ENCODE measurements around the gene TENM4.
"Not testable (repeated sequence)": the region's sequence is repeated elsewhere in the genome, so short reads cannot be mapped to it uniquely, and the experiment has no call there.

TENM4 gene

DNA sequence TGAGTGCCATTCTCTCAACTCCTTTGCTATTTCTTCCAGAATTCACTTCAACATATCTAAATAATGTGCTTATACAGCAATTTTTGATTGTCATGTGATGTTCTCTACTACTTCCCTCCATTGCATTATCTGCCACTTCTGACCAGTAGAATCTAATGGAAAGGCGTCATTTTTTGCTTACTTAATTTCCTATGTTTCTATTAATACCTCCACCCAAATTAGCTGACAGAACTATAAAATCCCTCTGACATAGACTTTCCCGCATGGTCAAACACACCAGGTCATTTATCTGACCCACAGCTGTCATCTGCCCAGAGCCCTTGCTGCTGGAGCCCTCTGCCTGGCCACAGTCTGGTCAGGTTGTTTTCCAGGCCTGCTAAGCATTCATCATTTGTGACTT, 607.6 kb downstream of the TENM4 start:
- in situ Hi-C loops (cut with MboI; ENCODE audit: low sequenced_read_pairs): no loop called here

DNA sequence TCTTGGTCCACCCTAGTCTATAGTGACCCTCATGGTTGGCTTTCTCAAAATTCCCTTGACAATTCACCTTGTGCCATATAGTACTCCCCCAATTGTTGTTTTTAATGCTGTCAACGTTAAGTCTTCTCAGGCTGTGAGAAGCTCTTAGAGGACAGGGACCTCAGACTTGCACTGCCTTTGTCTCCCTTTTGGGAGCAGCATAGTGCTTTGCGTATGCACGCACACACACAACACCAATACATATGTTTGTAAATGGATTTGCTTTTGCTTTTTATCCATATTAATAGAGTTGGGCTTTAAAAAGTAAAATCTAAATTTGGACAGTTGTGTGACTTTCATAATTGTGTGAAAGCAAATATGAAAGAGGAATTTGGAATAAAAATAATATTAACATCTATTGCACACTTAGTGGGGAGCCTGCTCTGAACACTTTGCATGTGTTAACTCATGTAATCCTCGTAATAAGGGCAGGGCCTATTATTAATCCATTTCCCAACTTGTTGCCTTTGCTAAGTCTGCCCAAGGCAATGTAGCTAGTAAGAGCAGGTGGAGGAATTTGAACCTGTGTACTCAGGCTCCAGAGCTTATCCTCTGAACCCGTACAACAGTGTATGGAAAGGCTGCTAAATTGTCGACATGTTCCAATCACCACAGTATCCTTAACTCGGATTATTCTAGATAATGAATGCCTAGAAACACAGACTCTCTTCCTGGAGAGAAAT, 608.4 kb downstream of the TENM4 start:
- in situ Hi-C loops (cut with MboI; ENCODE audit: low sequenced_read_pairs): no loop called here

DNA sequence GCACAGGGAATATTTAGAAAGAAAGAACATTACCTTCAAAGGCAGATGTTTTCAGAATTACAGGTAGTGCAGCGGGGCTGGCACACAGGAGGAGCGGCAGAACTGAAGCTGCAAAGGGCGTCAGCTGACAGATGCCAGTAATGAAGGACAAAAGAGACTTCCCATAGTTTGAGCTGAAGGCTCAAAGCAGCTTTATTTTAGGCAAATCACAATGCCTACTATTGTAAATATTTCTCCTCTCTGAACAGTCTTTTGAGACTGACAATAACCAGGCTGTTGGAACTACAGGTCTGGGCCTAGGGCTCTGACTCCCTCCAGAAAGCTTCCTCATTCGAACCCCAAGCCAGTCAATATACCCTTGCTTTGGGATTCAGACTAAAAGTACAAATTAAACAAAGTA, 609.3 kb downstream of the TENM4 start:
- in situ Hi-C loops (cut with MboI; ENCODE audit: low sequenced_read_pairs): no loop called here

DNA sequence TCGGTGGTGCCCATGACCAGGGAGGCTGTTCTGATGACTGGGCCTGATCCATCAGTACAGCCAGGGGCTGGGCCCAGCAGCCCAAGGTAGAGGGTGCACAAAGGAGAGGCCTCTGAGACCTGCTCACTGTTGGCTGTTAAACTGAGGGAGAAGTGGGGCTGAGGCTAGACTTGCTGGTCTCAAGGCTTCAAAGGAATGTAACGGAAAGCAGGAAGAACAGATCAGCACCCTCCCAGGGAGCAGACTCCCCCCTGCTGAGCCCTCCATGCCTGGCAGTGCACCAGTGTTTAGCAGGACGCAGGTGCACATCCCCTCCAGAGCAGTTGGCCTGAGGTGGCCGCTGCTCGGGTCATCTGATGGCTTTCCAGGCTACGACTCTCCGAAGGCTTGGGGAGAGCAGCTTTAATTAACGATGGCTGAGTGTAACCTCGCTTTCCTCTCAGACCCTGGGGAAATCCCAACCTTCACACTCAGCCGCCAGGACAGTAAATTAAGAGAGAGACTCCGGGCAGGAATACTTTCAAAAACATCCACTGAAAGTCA, 610.5 kb downstream of the TENM4 start:
- in situ Hi-C loops (cut with MboI; ENCODE audit: low sequenced_read_pairs): no loop called here

DNA sequence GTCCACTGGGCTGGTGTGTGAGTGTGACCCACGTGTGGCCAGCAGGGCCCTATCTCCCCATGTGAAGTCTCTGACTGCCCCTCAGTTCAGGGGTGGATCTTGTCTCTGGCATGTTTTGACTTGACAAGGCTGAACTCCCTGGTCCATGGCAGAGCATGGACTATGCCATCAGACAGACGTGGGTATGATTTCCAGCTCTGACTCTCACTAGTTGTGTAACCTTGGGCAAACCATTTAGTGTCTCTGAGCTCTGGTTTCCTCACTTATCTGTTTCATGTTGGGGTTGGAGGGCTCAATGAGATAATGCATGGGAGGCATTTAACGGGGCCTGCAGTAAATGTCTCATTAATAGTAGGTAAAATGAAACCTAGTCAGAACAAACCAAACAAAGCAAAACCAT, 611.7 kb downstream of the TENM4 start:
- in situ Hi-C loops (cut with MboI; ENCODE audit: low sequenced_read_pairs): no loop called here

DNA sequence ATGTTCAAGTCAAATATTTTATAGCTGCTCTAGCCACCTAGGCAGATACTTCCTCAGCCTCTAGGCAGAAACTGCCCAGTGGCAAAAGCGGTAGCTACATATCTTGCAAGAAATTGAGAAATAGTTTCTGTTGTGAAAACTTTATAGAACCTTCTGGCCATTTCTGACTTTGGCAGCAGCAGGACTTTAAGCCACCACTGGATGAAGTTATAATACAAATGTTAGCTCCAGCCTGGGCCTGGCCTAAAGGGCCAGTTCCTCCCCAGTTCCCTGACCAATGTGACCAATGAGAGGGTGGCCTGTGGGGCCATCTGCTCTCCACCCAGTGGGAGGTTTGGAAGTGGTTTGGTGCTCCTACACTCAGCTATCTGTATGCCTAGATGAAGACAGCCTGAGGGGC, 612.2 kb downstream of the TENM4 start:
- in situ Hi-C loops (cut with MboI; ENCODE audit: low sequenced_read_pairs): no loop called here

DNA sequence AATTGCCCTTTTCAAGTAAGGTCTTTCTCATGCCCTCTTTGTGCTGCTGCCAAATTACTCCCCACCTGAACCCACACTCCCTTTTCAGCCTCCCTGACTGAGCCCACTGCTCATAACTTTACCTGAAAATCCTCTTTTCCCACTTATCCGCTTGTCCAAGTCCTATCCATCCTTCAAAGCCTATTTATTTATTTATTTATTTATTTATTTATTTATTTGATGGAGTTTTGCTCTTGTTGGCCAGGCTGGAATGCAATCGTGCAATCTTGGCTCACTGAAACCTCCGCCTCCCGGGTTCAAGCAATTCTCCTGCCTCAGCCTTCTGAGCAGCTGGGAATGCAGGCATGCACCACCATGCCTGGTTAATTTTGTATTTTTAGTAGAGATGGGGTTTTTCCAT, 613.5 kb downstream of the TENM4 start:
- in situ Hi-C loops (cut with MboI; ENCODE audit: low sequenced_read_pairs): not testable (repeated sequence)

DNA sequence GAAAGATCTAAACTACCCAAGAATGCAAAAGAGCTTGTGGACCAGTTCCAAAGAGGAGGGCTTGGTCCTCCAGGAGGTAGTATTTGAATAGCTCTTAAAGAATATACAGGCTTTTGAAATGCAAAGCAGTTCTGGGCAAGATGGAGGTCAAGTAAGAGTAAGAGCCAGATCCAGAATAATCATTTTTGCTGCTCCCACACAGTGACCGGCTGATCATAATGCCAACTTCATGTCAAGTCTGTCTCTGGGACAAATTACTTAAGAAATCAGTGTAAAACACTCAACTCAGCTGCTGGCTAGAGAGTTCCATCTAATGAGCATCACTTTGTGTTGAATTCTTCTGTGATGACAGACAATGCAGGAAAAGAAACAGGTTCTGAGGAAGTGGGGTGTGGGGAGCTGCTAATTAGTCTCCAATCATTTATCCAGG, 615.2 kb downstream of the TENM4 start:
- in situ Hi-C loops (cut with MboI; ENCODE audit: low sequenced_read_pairs): no loop called here

DNA sequence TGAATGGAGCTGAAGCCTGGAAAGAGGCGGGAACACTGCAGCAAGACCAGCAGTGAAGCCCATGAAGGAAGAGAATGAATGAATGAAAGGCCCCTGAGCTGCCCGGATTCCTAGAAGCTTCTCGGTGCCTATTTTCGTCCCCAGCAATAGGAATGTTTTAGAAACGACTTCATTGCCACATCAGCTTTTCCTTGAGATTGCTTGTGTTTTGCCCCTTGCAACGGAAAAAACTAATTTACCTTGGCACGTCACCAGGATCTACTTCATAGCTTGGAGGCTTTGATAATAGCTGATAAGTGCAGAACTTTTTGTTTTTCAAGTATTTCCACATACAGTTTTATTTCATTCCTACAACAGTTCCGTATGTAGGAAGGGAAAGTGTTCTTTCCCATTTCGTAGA, 617.2 kb downstream of the TENM4 start:
- in situ Hi-C loops (cut with MboI; ENCODE audit: low sequenced_read_pairs): no loop called here

DNA sequence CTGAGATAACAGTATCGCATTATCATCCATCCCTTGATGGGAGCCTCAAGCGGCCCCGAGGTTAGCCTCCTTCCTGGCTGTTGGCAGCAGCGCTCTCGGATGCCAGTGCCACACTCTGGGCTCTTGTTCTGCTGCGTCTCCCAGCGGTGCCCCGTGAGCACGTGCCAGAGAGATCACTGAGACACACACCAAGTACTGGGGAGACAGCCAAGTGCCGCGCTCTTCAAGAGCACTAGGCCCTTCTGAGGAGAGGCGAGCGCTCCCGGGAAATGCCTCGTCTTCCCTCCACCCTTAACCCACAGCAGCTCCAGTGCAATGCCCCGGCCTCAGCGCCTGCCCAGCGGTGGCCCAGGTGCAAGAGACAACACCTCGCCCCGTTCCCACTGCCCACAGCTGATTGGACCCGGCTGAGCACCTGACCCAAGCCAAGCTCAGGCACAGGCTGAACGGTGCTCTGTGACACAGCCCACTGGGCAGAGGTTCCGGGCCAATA, 617.9 kb downstream of the TENM4 start:
- in situ Hi-C loops (cut with MboI; ENCODE audit: low sequenced_read_pairs): no loop called here

DNA sequence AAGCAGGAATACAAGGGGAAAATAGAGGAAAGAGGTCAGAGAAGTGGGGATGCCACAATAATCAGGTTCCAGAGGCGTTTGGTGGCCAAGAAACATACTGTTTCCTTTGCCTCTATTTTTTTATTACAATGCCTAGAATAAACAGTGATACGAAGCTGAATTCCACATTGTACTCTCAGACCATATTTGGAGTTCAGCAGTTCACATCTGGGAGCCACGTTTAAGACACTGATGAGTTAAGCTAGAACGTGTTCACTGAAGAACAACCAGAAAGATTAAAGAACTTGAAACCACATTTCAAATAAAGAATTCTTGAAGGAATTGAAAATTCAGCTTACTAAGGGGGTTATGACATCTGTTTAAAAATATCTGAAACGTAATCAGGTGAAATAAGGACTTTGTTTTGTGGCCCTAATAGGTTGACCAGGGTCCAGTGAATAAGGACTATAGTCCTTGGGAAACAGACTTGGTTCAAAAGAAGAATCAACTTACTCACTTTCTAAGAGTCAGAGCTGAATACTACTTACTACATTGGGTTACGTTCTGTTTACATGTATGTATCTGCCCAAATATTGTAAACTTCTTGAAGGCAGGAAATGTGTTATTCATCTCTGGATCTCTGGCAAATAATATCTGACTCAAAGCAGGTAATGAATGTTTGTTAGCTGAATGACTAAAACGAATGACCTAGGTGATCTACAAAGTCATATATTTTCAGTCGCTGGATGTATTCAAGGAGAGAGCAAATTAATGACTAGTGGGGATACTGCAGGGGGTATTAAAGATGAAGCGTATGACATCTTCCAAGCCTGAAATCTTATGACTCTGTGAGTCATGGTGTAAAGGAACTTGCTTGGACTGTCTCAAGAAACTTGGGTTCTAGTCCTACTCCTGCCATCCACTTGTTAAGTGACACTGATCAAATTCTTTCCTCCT, 619.2 kb downstream of the TENM4 start:
- in situ Hi-C loops (cut with MboI; ENCODE audit: low sequenced_read_pairs): no loop called here

DNA sequence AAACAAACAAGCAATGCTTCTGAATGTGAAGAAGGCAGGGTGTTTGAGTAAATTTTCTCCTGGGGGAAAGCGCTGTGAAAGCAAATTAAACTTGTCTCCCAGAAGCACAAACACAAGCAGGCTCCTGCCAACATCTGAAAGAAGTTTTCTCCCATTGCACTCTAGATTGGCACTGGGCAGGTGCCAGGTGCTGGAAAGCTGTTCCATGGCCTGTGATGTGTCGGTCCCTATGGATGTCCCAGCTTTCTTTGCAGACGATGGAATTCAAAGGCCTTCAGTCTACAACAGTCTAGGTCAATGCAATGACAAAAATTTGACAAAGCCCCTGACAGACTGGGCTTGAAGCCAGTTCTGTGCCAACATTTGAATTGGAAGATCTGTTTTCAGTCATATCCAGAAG, 620.1 kb downstream of the TENM4 start:
- in situ Hi-C loops (cut with MboI; ENCODE audit: low sequenced_read_pairs): no loop called here

DNA sequence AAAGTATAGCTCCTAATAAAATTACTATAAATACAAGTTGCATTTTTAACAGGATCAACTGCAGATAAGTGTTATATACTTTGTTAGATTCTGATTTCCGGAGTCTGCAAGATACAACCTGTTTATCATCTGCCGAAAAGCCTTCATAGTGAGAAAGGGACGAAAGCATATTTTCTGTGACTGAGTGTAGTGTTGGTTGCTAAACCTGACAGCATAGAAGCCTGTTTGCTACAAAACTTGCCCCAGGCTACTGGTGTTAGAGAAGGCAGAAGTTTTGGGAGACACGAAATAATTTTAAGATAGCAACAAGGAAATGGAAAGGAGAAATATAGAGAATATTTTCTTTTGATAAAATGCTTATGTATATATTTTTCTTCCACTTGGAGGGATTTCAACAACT, 622.6 kb downstream of the TENM4 start:
- in situ Hi-C loops (cut with MboI; ENCODE audit: low sequenced_read_pairs): no loop called here

DNA sequence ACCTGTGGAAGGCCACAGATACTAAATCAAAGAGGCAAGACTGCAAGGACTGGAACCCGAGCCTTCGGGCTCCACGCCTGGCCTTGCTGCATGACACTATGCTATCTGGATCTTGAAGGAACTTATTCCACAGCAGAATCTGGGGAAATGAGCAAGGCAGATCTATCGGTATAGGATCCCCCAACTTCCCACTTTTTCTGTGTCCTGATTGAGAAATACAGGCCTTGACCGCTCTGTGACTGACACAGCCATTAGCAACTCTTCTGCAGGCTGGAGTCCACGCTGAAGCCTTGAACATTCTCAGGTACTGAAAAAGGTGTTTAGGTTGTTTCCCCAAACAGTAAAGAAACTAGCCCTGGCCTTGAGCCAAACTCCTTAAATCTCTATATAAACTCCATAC, 625.0 kb downstream of the TENM4 start:
- in situ Hi-C loops (cut with MboI; ENCODE audit: low sequenced_read_pairs): no loop called here

DNA sequence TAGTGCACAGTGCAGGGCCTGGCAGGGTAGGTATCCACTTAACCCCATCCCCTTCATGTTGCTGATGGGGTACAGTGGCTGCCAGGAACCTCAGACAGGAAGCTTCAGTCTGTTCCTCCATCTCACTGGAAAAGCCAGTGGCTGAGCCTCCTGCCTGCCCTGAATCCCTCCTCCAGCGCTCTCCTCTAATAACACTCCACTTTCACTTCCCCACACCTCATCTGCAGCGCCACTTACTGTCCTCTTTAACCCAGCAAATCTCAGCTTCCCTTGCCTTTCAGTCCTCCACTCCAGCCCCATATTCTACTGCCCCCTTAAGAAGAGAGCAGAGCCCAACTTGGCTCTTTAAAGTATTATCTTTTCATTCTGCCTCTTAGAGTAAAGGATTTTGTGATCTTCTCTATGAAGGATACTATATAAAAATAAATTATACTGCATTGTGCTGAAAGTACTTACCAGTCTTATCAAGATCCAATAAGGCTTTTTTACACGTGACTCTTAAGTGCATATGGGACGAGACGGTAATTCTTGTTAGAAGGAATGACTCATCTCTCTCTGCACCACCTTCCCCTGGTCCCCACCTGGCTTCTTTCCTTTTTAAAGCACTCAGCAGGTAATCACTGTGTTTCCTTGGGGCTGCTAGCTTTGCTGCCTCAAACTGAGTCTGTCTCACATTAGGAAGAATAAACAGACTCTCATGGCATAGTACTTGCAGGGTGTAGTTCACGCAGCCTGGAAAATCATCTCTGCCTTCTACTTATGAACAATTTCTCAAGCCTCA, 628.1 kb downstream of the TENM4 start:
- in situ Hi-C loops (cut with MboI; ENCODE audit: low sequenced_read_pairs): no loop called here

DNA sequence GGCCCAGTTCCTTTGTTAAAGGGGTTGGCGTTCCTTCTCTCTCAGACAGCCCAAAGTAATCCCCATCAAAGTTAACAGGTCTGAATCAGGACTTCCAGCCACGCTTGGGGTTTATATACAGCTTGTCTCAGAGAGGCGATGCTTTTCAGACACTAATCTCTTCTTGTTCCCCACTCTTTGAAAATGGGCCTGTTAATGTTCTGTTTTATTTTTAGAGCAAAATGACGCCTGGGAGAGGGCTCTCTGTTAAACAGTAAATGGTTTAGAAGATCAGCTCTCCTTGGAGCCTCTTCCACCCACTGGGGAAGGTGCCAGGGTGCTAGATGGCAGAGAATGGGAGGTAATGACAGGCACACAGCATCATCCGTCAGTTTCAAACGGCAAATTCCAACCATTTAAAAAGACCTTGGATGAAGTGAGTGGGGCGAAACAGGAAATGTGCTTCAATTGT, 630.2 kb downstream of the TENM4 start:
- in situ Hi-C loops (cut with MboI; ENCODE audit: low sequenced_read_pairs): no loop called here

DNA sequence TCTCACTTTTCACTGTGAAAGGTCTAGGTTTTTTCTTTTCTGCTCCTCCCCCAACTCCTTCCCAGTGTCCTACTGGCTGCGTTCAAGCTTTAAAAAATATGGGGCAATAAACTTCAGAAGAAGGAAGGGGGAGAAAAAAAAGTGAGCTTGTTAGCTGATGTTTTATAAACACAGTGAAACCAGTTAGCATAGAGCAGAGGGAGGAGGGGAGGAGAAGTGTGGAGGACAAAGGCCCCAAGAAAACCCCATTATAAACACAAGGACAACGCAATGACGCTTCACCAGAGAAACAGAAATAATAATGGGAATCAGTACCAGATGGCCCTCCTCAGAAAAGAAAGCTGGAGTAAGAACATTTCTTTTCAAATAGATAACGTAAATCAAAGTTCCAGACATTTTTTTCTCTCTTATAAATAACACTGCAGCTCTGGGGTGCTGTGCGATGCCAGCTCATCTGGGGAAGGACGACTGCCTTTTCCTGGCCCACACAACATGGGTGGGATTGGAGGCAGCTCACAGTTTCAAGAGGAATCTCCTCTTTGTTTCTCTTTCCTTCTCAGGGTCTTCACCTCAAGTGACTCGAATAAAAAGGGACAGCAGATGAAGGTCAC, 630.8 kb downstream of the TENM4 start:
- in situ Hi-C loops (cut with MboI; ENCODE audit: low sequenced_read_pairs): no loop called here

DNA sequence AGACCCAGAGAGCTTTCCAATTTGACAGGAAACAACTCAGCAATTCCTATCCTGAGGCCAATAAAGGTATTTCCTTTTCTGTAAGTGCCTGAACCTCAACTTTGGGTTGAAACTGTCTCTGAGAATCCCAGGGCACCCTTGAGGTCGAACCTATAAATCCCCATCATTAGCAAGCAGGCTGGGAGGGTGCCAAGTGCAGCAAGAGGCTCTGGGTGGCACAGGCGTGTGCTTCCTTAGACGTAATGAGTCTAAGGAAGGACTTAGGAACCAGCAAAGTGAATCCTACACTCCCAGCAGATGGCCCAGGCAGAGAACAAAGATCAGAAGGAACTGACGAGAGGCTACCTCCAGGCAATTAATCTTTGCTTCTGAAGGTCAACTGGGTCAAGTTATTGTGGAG, 631.9 kb downstream of the TENM4 start:
- in situ Hi-C loops (cut with MboI; ENCODE audit: low sequenced_read_pairs): no loop called here

DNA sequence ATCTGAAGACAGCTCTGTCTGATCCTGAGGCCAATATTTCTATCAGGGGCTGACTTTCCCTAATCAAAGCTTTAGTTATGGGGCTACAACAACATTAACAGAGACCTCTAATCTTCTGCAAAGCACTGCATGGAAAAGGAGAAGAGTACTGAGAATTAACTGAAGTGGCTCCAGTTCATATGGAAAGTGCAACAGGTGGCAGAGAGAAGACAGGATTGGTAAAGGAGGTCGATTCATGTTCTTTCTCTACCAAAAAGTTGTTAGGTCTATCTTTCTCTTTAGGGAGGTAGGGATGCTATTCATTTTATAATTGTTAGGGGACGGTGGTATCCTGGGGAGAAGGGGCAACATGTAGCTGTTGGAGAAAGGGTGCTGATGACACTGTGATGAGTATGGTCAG, 633.5 kb downstream of the TENM4 start:
- in situ Hi-C loops (cut with MboI; ENCODE audit: low sequenced_read_pairs): no loop called here

DNA sequence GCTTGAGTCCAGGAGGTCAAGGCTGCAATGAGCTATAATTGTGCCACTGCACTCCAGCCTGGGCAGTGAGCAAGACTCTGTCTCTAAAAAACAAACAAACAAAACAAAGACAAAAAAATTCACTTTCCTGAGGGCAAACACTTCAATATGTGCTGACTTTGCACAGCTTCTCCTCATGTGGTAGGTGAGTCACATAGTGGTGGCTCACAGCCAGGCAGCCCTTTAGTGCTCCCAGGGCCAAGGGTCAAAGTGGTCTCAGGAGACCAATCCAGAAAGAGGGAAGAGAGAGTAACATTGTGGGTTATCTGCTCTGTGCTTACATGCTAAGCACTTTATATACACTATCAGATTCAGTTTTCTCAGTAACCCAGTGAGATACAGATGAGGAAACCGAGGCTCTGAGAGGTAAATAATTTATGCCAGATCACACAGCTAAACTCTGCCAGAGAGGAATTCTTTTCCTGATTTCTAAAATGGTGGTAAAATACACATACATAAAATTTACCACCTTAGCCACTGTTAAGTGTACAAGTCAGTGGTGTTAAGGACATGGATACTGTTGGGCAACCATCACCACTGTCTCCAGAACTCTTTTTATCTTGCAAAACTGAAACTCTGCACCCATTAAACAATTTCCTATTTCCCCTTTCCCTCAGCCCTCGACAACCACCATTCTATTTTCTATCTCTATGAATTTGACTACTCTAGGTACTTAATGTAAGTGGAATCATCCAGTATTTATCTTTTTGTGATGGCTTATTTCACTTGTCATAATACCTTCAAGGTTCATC, 634.4 kb downstream of the TENM4 start:
- in situ Hi-C loops (cut with MboI; ENCODE audit: low sequenced_read_pairs): no loop called here
